Measurements from ENCODE around the gene OR9G4. TPM values are rescaled to one million over a fixed set of nuclear protein-coding genes. Genes with fewer than 3 reads are reported as not detected.

The OR9G4 gene
- total RNA-seq (2014; rRNA removed; shearing (Covaris generic)): not detected in 2 replicates

DNA sequence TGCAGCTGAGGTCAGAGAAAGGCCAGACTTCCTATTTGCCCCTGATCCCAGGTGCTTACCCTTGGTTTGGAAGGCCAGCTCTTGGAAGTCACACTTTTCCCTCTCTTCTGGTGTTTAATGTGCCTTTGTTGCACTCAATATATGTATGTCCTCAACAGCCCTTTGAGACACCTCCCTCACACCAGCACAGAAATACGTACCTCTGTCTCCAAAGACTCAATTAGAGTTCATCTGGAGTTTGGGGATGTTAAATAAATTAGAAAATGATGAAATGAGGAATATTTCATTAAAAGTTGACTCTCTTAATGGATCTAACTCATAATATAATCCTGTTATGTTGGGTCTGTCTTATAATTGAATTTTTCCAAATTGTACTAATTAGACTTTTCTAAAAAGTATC, at the start of gene OR9G4:
OR9G4 (minus strand) TSS at position 101 of the 400 bp plus-strand sequence. CDS start 4,931 bp downstream, outside the sequence.
- Histone ChIP-seq H3K27ac (no peak within 1 kb of the TSS), H3K9me3 (replicated peaks) (no peaks in the 10 kb centered on the region), H3K27me3 (replicated peaks) (no peaks in the 10 kb centered on the region), H3K36me3 (no peaks in the 10 kb centered on the region), H3K4me1 (replicated peaks) (no peaks in the 10 kb centered on the region), H3K4me3 (no peak within 1 kb of the TSS)
- no peak for DNase-seq (ENCODE audit: low read depth in 1 of 2, low spot score in 2 of 2)

DNA sequence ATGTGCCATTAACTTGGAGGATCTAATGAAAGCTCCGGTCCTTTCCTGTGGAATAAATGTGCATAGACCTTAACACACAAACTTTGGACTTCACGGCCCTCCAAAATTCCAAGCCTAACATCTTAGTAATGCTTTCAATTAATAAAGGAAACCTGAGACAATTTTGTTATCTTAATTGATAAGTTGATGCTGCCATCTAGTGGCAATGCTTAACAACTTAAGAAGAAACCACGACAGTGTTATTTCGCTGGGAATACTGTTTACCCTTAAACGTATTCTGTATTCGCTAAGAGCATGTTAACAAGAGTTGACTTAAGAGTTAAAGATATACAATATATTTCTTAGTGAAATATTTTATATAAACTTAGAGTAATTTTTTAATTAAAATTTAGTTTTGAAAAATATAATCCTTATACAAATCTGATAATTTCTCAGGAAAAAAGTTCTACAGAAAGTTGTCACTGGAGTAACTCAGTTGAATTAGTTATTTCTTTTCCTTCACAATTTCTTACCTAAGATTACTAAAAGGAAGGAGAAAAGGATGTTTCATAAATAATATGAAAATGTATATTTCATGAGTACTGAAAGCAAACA, 35.0 kb upstream of the OR9G4 start:
- H3K36me3 ChIP-seq: no peaks in the 10 kb centered on the region
- H3K9me3 ChIP-seq (replicated peaks): no peaks in the 10 kb centered on the region
- DNase-seq (ENCODE audit: low read depth in 1 of 2, low spot score in 2 of 2): peak in 1 of 2 experiments; percentile 8
- H3K27me3 ChIP-seq (replicated peaks): no peaks in the 10 kb centered on the region
- no peak overlapping the region for H3K4me3 ChIP-seq
- no peak overlapping the region for H3K27ac ChIP-seq
- no peaks in the 10 kb centered on the region for H3K4me1 ChIP-seq (replicated peaks)

DNA sequence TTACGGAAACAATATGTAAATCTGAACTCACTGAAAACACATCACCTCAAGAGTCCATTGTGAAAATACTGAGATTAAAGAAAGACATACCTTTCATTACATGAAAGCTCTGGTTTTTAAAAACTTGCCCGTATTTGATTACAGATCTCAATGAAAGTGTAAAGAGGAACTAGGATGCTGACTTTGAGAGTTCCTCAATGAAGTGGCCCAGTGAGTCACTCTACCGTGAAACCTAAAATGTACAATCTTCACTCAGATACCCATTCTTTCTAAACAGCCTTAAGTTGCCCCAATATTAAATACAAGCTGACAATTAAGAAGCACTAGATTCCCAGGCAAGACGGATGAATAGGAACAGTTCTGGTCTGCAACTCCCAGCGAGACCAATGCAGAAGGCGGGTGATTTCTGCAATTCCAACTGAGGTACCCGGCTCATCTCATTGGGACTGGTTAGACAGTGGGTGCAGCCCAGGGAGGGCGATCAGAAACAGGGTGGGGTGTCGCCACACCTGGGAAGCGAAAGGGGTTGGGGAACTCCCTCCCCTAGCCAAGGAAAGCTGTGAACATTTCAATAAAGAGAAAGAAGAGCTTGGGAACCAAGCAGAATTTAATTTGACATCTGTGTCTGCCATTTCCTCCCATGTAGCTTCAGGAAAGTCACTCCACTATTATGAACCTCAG, 33.8 kb upstream of the OR9G4 start:
- H3K4me3 ChIP-seq: no peak overlapping the region
- no peaks in the 10 kb centered on the region for H3K4me1 ChIP-seq (replicated peaks)
- no peaks in the 10 kb centered on the region for H3K36me3 ChIP-seq
- H3K9me3 ChIP-seq (replicated peaks): no peaks in the 10 kb centered on the region
- no peak for DNase-seq (ENCODE audit: low read depth in 1 of 2, low spot score in 2 of 2)
- no peaks in the 10 kb centered on the region for H3K27me3 ChIP-seq (replicated peaks)
- H3K27ac ChIP-seq: no peak overlapping the region

DNA sequence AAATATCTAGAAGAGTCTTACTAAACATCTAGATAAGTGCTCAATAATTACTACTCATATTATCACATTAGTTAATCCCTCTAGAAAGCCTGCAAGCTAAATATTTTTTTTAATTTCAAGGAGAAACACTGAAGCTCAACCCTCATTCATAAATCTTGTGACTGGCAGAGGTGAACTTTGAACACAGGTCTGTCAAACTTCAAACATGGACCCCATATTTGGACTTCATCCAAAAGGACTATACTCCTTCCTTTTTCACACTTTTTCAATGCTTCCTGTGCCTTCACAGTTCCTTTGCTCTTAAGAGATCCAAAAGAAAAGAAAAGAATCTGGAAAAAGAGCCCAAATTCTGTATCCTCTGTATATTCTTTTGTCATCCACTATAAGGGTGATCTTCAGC, 28.3 kb upstream of the OR9G4 start:
- no peaks in the 10 kb centered on the region for H3K9me3 ChIP-seq (replicated peaks)

DNA sequence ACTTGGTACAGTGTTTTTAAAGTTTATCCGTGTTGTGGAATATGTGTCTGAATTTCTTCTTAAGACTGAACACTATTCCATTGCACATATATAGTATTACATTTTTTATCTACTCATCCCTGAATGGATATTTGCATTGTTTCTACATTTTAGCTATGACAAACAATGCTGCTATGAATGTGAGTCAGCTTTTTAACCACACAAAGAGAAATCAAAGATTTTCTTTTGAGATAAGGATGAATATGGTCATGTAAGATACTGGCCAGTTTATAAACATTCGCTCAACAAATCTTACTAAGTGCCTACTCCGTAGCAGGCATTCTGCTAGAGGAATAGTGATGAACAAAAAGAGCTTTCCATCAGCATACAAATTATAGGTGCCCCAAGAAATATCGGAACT, 16.5 kb upstream of the OR9G4 start:
- H3K27ac ChIP-seq: no peak overlapping the region
- H3K4me3 ChIP-seq: no peak overlapping the region
- no peaks in the 10 kb centered on the region for H3K4me1 ChIP-seq (replicated peaks)
- no peaks in the 10 kb centered on the region for H3K9me3 ChIP-seq (replicated peaks)
- H3K36me3 ChIP-seq: no peaks in the 10 kb centered on the region
- no peaks in the 10 kb centered on the region for H3K27me3 ChIP-seq (replicated peaks)
- no peak for DNase-seq (ENCODE audit: low read depth in 1 of 2, low spot score in 2 of 2)

More for the DNA sequence above, 28.3 kb upstream of the OR9G4 start:
- Histone ChIP-seq H3K27ac (no peak overlapping the region), H3K4me3 (no peak overlapping the region), H3K36me3 (no peaks in the 10 kb centered on the region), H3K27me3 (replicated peaks) (no peaks in the 10 kb centered on the region), H3K4me1 (replicated peaks) (no peaks in the 10 kb centered on the region)
- DNase-seq (ENCODE audit: low read depth in 1 of 2, low spot score in 2 of 2): no peak

DNA sequence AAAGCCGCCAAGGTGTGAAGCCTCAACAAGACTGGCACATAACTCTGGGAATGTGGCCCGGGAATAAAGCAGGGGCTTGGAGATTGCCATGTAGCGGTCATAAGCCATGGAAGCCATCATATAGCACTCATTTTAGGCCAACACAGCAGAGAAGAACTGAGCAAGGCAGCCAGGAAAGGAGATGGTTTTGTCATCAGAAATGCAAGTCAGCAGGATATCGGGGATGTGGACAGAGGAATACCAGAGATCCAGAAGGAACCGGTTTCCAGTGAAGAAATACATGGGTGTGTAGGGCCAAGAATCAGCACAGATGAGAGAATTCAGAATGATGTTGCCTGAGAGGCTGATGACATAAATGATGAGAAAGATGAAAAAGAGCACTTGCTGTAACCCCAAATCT, 3.0 kb upstream of the OR9G4 start:
- Histone ChIP-seq H3K4me3 (no peak overlapping the region), H3K4me1 (replicated peaks) (no peaks in the 10 kb centered on the region), H3K36me3 (no peaks in the 10 kb centered on the region), H3K27me3 (replicated peaks) (no peaks in the 10 kb centered on the region), H3K9me3 (replicated peaks) (no peaks in the 10 kb centered on the region), H3K27ac (no peak overlapping the region)
- DNase-seq (ENCODE audit: low read depth in 1 of 2, low spot score in 2 of 2): no peak

DNA sequence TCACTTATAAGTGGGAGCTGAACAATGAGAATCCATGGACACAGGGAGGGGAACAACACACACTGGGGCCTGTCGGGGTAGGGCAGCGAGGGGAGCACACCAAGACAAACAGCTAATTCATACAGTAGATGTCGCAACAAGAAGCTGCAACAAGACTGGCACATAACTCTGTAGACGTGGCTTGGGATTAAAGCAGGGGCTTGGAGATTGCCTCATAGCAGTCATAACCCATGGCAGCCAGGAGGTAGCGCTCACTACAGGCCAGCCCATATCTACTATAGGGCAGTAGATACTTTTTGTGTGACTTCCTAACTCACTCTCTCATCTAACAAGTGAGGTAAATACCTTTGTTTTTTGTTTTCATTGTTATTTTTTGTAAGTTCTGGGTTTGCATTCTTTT, 1.7 kb upstream of the OR9G4 start:
- Histone ChIP-seq H3K27ac (no peak overlapping the region), H3K36me3 (no peaks in the 10 kb centered on the region), H3K27me3 (replicated peaks) (no peaks in the 10 kb centered on the region), H3K4me3 (no peak overlapping the region), H3K4me1 (replicated peaks) (no peaks in the 10 kb centered on the region), H3K9me3 (replicated peaks) (no peaks in the 10 kb centered on the region)
- DNase-seq (ENCODE audit: low read depth in 1 of 2, low spot score in 2 of 2): no peak

DNA sequence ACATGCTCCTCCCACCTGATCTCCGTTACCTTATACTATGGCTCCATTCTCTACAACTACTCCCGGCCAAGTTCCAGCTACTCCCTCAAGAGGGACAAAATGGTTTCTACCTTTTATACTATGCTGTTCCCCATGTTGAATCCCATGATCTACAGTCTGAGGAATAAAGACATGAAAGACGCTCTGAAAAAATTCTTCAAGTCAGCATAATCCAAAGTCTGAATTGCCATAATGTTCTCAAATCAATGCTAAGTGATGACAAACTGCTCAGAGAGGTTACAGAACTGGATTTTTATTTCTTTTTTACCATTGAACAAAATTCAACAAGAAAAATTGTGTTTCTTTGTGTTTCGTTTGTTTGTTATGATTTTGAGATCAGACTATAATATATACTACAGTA, 7.6 kb downstream of the OR9G4 start:
- DNase-seq (ENCODE audit: low read depth in 1 of 2, low spot score in 2 of 2): no peak
- H3K4me1 ChIP-seq (replicated peaks): no peaks in the 10 kb centered on the region
- H3K4me3 ChIP-seq: no peak overlapping the region
- no peaks in the 10 kb centered on the region for H3K36me3 ChIP-seq
- no peaks in the 10 kb centered on the region for H3K9me3 ChIP-seq (replicated peaks)
- no peak overlapping the region for H3K27ac ChIP-seq
- no peaks in the 10 kb centered on the region for H3K27me3 ChIP-seq (replicated peaks)

DNA sequence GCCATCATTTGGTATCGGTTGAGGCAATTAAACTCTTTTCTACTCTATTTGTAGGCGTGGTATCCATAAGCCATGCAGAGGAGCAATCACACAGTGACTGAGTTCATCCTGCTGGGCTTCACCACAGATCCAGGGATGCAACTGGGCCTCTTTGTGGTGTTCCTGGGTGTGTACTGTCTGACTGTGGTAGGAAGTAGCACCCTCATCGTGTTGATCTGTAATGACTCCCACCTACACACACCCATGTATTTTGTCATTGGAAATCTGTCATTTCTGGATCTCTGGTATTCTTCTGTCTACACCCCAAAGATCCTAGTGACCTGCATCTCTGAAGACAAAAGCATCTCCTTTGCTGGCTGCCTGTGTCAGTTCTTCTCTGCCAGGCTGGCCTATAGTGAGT, 8.4 kb downstream of the OR9G4 start:
- Histone ChIP-seq H3K9me3 (replicated peaks) (no peaks in the 10 kb centered on the region), H3K36me3 (no peaks in the 10 kb centered on the region), H3K27me3 (replicated peaks) (no peaks in the 10 kb centered on the region), H3K27ac (no peak overlapping the region), H3K4me1 (replicated peaks) (no peaks in the 10 kb centered on the region), H3K4me3 (no peak overlapping the region)
- DNase-seq (ENCODE audit: low read depth in 1 of 2, low spot score in 2 of 2): no peak

DNA sequence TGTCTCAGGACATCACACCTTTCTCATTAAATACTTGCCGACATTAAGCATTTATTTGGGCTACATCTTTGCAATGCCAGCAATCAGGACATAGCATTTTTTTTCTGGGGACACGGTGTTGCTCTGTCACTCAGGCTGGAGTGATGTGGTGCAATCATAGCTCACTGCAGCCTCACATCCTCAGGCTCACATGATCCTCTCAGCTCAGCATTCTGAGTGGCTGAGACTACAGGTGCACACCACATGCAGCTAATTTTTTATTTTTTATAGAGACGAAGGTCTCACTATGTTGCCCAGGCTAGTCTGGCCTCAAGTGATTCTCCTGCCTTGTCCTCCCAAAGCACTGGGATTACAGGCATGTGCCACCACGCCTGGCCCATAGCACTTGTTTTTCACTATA, 28.0 kb downstream of the OR9G4 start:
- no peaks in the 10 kb centered on the region for H3K27me3 ChIP-seq (replicated peaks)
- DNase-seq (ENCODE audit: low read depth in 1 of 2, low spot score in 2 of 2): no peak
- H3K36me3 ChIP-seq: no peaks in the 10 kb centered on the region
- H3K9me3 ChIP-seq (replicated peaks): no peaks in the 10 kb centered on the region; the same call in 1 of the 2 replicates
- no peaks in the 10 kb centered on the region for H3K4me1 ChIP-seq (replicated peaks)
- H3K27ac ChIP-seq: no peak overlapping the region
- no peak overlapping the region for H3K4me3 ChIP-seq

DNA sequence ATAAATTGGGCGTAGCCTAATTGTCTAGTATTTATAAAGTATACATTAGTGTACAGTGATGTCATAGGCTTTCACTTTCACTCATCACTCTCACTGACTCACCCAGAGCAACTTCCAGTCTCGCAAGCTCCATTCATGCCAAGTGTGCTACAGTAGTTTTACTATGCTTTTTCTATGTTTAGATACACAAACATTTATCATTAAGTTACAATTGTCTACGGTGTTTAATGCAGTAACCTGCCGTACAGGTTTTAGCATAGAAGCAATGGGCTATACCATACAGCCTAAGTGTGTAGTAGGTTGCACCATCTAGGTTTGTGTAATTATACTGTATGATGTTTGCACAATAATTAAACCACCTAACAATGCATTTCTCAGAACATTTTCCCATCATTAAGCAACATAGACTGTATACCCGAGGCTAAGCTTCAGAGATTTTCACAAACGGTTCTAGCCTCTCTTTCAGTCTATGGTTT, 32.1 kb downstream of the OR9G4 start:
- no peak overlapping the region for H3K27ac ChIP-seq
- H3K4me1 ChIP-seq (replicated peaks): no peaks in the 10 kb centered on the region
- H3K9me3 ChIP-seq (replicated peaks): no peaks in the 10 kb centered on the region; the same call in 1 of the 2 replicates
- no peaks in the 10 kb centered on the region for H3K27me3 ChIP-seq (replicated peaks)
- H3K4me3 ChIP-seq: no peak overlapping the region
- no peaks in the 10 kb centered on the region for H3K36me3 ChIP-seq
- DNase-seq (ENCODE audit: low read depth in 1 of 2, low spot score in 2 of 2): no peak

DNA sequence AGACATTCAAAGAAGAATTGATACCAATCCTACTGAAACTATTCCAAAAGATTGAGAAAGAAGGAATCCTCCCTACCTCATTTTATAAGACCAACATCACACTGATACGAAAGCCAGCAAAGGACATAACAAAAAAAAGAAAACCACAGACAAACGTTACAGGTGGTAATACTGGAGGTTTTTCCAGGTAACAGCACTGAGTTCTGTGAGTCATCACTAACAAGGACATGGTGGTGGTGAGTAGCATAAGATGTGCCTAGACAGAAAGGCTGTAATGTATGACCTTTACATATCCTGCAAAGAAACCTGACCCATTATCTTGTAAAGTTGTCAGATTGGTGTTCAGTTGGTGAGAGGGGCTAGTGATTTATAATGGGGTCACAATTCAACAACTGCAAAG, 34.3 kb downstream of the OR9G4 start:
- Histone ChIP-seq H3K4me1 (replicated peaks) (no peaks in the 10 kb centered on the region), H3K36me3 (no peaks in the 10 kb centered on the region), H3K27me3 (replicated peaks) (no peaks in the 10 kb centered on the region), H3K4me3 (no peak overlapping the region), H3K9me3 (replicated peaks) (no peaks in the 10 kb centered on the region; the same call in 1 of the 2 replicates), H3K27ac (no peak overlapping the region)
- no peak for DNase-seq (ENCODE audit: low read depth in 1 of 2, low spot score in 2 of 2)

DNA sequence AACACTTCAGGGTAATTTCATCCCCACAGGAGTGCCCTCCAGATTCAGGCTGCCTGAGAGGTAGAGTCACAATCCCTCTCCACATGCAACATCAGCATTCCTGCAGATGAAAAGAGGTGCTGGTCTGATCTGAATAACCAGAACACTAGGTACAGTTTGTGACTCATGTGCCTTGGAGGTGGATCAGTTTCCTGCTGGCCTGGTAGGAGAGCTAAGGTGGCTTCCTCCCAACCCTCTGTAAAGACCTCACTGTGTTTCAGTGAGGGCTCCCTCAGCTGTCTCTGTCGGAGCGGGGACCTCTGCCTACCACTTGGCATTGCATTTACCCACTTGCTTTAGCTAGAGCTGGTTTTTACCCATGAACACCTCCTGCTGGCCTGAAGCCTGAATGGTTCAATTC, 42.0 kb downstream of the OR9G4 start:
- Histone ChIP-seq H3K27me3 (replicated peaks) (no peaks in the 10 kb centered on the region), H3K9me3 (replicated peaks) (no peaks in the 10 kb centered on the region)

DNA sequence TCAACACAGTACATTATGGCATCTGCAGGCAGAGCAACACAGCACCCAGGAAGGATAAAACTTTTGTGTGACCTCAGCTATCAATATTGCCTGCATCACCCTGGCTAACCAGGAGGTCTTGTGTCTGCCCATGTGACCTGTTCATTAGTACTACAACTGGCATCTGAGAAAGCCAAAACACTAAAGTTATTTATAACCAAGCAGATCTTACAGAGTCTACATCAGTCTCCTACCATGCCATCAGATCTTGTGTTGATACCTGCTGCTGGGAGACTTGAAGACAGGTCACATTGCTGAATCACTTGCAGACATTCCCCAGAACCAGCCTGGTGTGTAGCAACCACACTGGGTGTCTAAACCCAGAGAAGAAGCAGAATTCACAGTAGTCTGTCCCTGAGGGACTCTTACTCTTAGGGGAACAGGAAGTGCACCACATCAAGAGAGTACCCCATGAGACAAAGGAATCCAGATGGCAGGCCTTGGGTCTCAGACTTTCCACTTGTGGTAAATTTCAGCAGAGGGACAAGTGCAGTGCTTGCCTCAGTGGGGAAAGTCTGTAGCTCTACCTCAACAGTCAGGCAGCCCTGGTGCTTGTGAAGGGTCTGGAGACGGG, 42.6 kb downstream of the OR9G4 start:
- H3K36me3 ChIP-seq: no peaks in the 10 kb centered on the region
- no peaks in the 10 kb centered on the region for H3K27me3 ChIP-seq (replicated peaks)
- H3K4me3 ChIP-seq: no peak overlapping the region
- no peak for DNase-seq (ENCODE audit: low read depth in 1 of 2, low spot score in 2 of 2)
- no peaks in the 10 kb centered on the region for H3K9me3 ChIP-seq (replicated peaks)
- H3K27ac ChIP-seq: no peak overlapping the region
- H3K4me1 ChIP-seq (replicated peaks): no peaks in the 10 kb centered on the region

More for the DNA sequence above, 42.0 kb downstream of the OR9G4 start:
- Histone ChIP-seq H3K36me3 (no peaks in the 10 kb centered on the region), H3K27ac (no peak overlapping the region), H3K4me3 (no peak overlapping the region), H3K4me1 (replicated peaks) (no peaks in the 10 kb centered on the region)
- DNase-seq (ENCODE audit: low read depth in 1 of 2, low spot score in 2 of 2): no peak

Measured in SJSA1 (cell line).